ENCODE measurements around the gene LMAN2L. TPM values are rescaled to one million over a fixed set of nuclear protein-coding genes. Genes with fewer than 3 reads are reported as not detected.

LMAN2L gene
- total and polyA plus RNA-seq, 2 donors (not counting 1 experiment from before 2014, with no cell fraction given): 24.7 to 41.1 TPM

DNA sequence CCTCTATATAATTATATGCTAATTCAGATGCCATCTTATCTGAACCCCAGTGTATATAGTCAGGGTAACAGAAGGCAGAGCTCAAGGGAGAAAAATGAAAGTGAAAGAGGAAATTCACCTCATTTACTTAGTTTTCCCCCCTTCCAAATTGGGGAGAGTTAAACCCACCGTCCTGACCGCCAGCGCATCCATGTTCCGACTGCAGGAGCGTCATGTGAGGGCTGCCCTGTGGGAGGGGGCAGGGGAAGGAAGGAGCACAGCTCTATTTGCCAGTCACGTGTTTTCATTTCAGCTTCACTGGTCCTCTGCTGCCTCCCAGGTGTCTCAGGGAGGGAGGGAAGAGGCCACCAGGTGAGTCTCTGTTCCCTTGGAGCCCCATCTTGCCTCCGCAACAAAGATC lies 34.1 kb upstream of the LMAN2L start:
- H3K9me3 ChIP-seq (ENCODE audit: control insufficient read depth, insufficient read depth, low read depth, low read length): no peaks in the 10 kb centered on the region
- no peaks in the 10 kb centered on the region for H3K36me3 ChIP-seq (ENCODE audit: control insufficient read depth, insufficient read depth, low read length)
- TF ChIP-seq EZH2 (IDR thresholded peaks at IDR 0.05; ENCODE audit: low read length, missing control alignments): no peak
- no peak for TF ChIP-seq CTCF (conservative IDR thresholded peaks at IDR 0.05 in 1 of 2, IDR thresholded peaks at IDR 0.05 in 1 of 2; ENCODE audit: low read depth in 1 of 2, low read length in 2 of 2)
- no peaks in the 10 kb centered on the region for H3K27me3 ChIP-seq (ENCODE audit: control insufficient read depth, insufficient read depth, low read length)
- H3K4me2 ChIP-seq (ENCODE audit: extremely low read depth, insufficient read depth, low read length): no peak overlapping the region
- H3K4me3 ChIP-seq (replicated peaks in 1 of 4; ENCODE audit: control extremely low read depth in 1 of 4, insufficient read depth in 1 of 4, low read depth in 3 of 4, low read length in 4 of 4): no peak overlapping the region
- H4K20me1 ChIP-seq (ENCODE audit: control insufficient read depth, extremely low read depth, insufficient read depth, low read length): no peaks in the 10 kb centered on the region
- H3K79me2 ChIP-seq (ENCODE audit: control insufficient read depth, insufficient read depth, low read length): no peaks in the 10 kb centered on the region
- no peak overlapping the region for H2AFZ ChIP-seq (ENCODE audit: low read length)
- H3K4me1 ChIP-seq (ENCODE audit: control insufficient read depth, extremely low read depth, insufficient read depth, low read length): no peaks in the 10 kb centered on the region
- no peak overlapping the region for H3K27ac ChIP-seq (ENCODE audit: insufficient read depth, low read length)
- H3K9ac ChIP-seq (ENCODE audit: insufficient read depth, low read length): no peak overlapping the region
- no peak for DNase-seq (ENCODE audit: low read depth in 2 of 2)

- TF ChIP-seq CTCF (conservative IDR thresholded peaks at IDR 0.05 in 1 of 2, IDR thresholded peaks at IDR 0.05 in 1 of 2; ENCODE audit: low read depth in 1 of 2, low read length in 2 of 2) (no peak), EZH2 (IDR thresholded peaks at IDR 0.05; ENCODE audit: low read length, missing control alignments) (no peak)
- H3K27ac ChIP-seq (ENCODE audit: insufficient read depth, low read length): no peak overlapping the region
- no peaks in the 10 kb centered on the region for H3K4me1 ChIP-seq (ENCODE audit: control insufficient read depth, extremely low read depth, insufficient read depth, low read length)
- H3K36me3 ChIP-seq (ENCODE audit: control insufficient read depth, insufficient read depth, low read length): no peaks in the 10 kb centered on the region
- no peaks in the 10 kb centered on the region for H3K79me2 ChIP-seq (ENCODE audit: control insufficient read depth, insufficient read depth, low read length)
- H3K4me3 ChIP-seq (replicated peaks in 1 of 4; ENCODE audit: control extremely low read depth in 1 of 4, insufficient read depth in 1 of 4, low read depth in 3 of 4, low read length in 4 of 4): no peak overlapping the region
- no peaks in the 10 kb centered on the region for H3K27me3 ChIP-seq (ENCODE audit: control insufficient read depth, insufficient read depth, low read length)
- H2AFZ ChIP-seq (ENCODE audit: low read length): no peak overlapping the region
- H3K9me3 ChIP-seq (ENCODE audit: control insufficient read depth, insufficient read depth, low read depth, low read length): no peaks in the 10 kb centered on the region
- no peak overlapping the region for H3K4me2 ChIP-seq (ENCODE audit: extremely low read depth, insufficient read depth, low read length)
- DNase-seq (ENCODE audit: low read depth in 2 of 2): no peak
- H3K9ac ChIP-seq (ENCODE audit: insufficient read depth, low read length): no peak overlapping the region
- H4K20me1 ChIP-seq (ENCODE audit: control insufficient read depth, extremely low read depth, insufficient read depth, low read length): no peaks in the 10 kb centered on the region
Observed at GRCh38 chr2:96772903-96773671, 33.2 kb upstream of the LMAN2L start.

GRCh38 chr2:96771796-96772618 lies 32.1 kb upstream of the LMAN2L start:
- DNase-seq (ENCODE audit: low read depth in 2 of 2): no peak
- no peaks in the 10 kb centered on the region for H3K27me3 ChIP-seq (ENCODE audit: control insufficient read depth, insufficient read depth, low read length)
- H4K20me1 ChIP-seq (ENCODE audit: control insufficient read depth, extremely low read depth, insufficient read depth, low read length): no peaks in the 10 kb centered on the region
- no peaks in the 10 kb centered on the region for H3K79me2 ChIP-seq (ENCODE audit: control insufficient read depth, insufficient read depth, low read length)
- H3K9ac ChIP-seq (ENCODE audit: insufficient read depth, low read length): no peak overlapping the region
- H3K9me3 ChIP-seq (ENCODE audit: control insufficient read depth, insufficient read depth, low read depth, low read length): no peaks in the 10 kb centered on the region
- no peak overlapping the region for H3K4me3 ChIP-seq (replicated peaks in 1 of 4; ENCODE audit: control extremely low read depth in 1 of 4, insufficient read depth in 1 of 4, low read depth in 3 of 4, low read length in 4 of 4)
- no peak overlapping the region for H3K4me2 ChIP-seq (ENCODE audit: extremely low read depth, insufficient read depth, low read length)
- H2AFZ ChIP-seq (ENCODE audit: low read length): no peak overlapping the region
- H3K4me1 ChIP-seq (ENCODE audit: control insufficient read depth, extremely low read depth, insufficient read depth, low read length): no peaks in the 10 kb centered on the region
- H3K27ac ChIP-seq (ENCODE audit: insufficient read depth, low read length): no peak overlapping the region
- TF ChIP-seq EZH2 (IDR thresholded peaks at IDR 0.05; ENCODE audit: low read length, missing control alignments) (no peak), CTCF (conservative IDR thresholded peaks at IDR 0.05 in 1 of 2, IDR thresholded peaks at IDR 0.05 in 1 of 2; ENCODE audit: low read depth in 1 of 2, low read length in 2 of 2) (no peak)
- H3K36me3 ChIP-seq (ENCODE audit: control insufficient read depth, insufficient read depth, low read length): no peaks in the 10 kb centered on the region
